HUES48 (cell line): ENCODE data around the gene NRG2.
A peak's percentile ranks its signal among the peaks of the same experiment; 100 is the strongest.

Experiments used
- H3K27ac ChIP-seq: one replicate; pipeline ENCODE4 v1.7.0; 2013; ENCODE audit warnings: low read depth, low read length, inconsistent platforms
- H3K27me3 ChIP-seq: 2 replicates; pipeline ENCODE4 v1.6.1; 2013; ENCODE audit warnings: mild to moderate bottlenecking, low read length; ENCODE audit not compliant: control insufficient read depth, insufficient read depth
- H3K36me3 ChIP-seq: 2 replicates; pipeline ENCODE4 v1.6.1; 2013; ENCODE audit warnings: low read length; ENCODE audit not compliant: control insufficient read depth, insufficient read depth
- H3K4me1 ChIP-seq: 2 replicates; pipeline ENCODE4 v1.6.1; 2013; ENCODE audit warnings: mild to moderate bottlenecking, low read length; ENCODE audit not compliant: control insufficient read depth, insufficient read depth
- H3K4me3 ChIP-seq: 2 replicates; pipeline ENCODE4 v1.5.1; 2013; ENCODE audit warnings: mild to moderate bottlenecking, low read depth, low read length
- H3K9ac ChIP-seq: 2 replicates; pipeline ENCODE4 v1.6.1; 2013; ENCODE audit warnings: mild to moderate bottlenecking, low read depth, low read length, moderate library complexity
- H3K9me3 ChIP-seq: 2 replicates; pipeline ENCODE4 v1.6.1; 2013; ENCODE audit warnings: low read length; ENCODE audit not compliant: control insufficient read depth, insufficient read depth

The NRG2 gene

GRCh38 chr5:139848508-139849100 is 194.5 kb downstream of the NRG2 start:
- H3K27me3 ChIP-seq, result peaks cover 56% of the 10 kb centered on the region
- no peak overlapping the region for H3K27ac ChIP-seq
- H3K9me3 ChIP-seq, result no peaks in the 10 kb centered on the region
- no peaks in the 10 kb centered on the region for H3K36me3 ChIP-seq
- no peak overlapping the region for H3K9ac ChIP-seq
- 0 out of 2 replicates have a peak, but pooled peaks cover 3% of the 10 kb centered on the region for H3K4me1 ChIP-seq
- peak overlapping the region; percentile 62 for H3K4me3 ChIP-seq

- H3K36me3 ChIP-seq, result no peaks in the 10 kb centered on the region
- H3K27ac ChIP-seq, result no peak overlapping the region
- peak overlapping the region; percentile 62 for H3K4me3 ChIP-seq
- H3K27me3 ChIP-seq, result peaks cover 56% of the 10 kb centered on the region
- 0 out of 2 replicates have a peak, but pooled peaks cover 3% of the 10 kb centered on the region for H3K4me1 ChIP-seq
- no peak overlapping the region for H3K9ac ChIP-seq
- H3K9me3 ChIP-seq, result no peaks in the 10 kb centered on the region
These were observed 195.2 kb downstream of the NRG2 start for GRCh38 chr5:139847790-139848507.

GRCh38 chr5:139847091-139847490 is 196.0 kb downstream of the NRG2 start:
- H3K4me1 ChIP-seq, result 0 out of 2 replicates have a peak, but pooled peaks cover 3% of the 10 kb centered on the region
- H3K4me3 ChIP-seq, result no peak overlapping the region
- no peak overlapping the region for H3K9ac ChIP-seq
- peaks cover 56% of the 10 kb centered on the region for H3K27me3 ChIP-seq
- H3K27ac ChIP-seq, result no peak overlapping the region
- no peaks in the 10 kb centered on the region for H3K36me3 ChIP-seq
- H3K9me3 ChIP-seq, result no peaks in the 10 kb centered on the region

GRCh38 chr5:139845846-139846681 is 197.0 kb downstream of the NRG2 start:
- H3K36me3 ChIP-seq, result no peaks in the 10 kb centered on the region
- no peak overlapping the region for H3K27ac ChIP-seq
- H3K4me3 ChIP-seq, result no peak overlapping the region
- no peak overlapping the region for H3K9ac ChIP-seq
- 0 out of 2 replicates have a peak, but pooled peaks cover 3% of the 10 kb centered on the region for H3K4me1 ChIP-seq
- peaks cover 56% of the 10 kb centered on the region for H3K27me3 ChIP-seq
- H3K9me3 ChIP-seq, result no peaks in the 10 kb centered on the region

- no peaks in the 10 kb centered on the region for H3K9me3 ChIP-seq
- H3K9ac ChIP-seq, result no peak overlapping the region
- no peak overlapping the region for H3K4me3 ChIP-seq
- H3K27ac ChIP-seq, result no peak overlapping the region
- no peaks in the 10 kb centered on the region for H3K36me3 ChIP-seq
- H3K4me1 ChIP-seq, result 0 out of 2 replicates have a peak, but pooled peaks cover 3% of the 10 kb centered on the region
- peaks cover 46% of the 10 kb centered on the region for H3K27me3 ChIP-seq
These were observed 198.5 kb downstream of the NRG2 start for GRCh38 chr5:139844472-139845145.

GRCh38 chr5:139843991-139844390 is 199.1 kb downstream of the NRG2 start:
- no peak overlapping the region for H3K9ac ChIP-seq
- no peak overlapping the region for H3K4me3 ChIP-seq
- no peak overlapping the region for H3K27ac ChIP-seq
- H3K9me3 ChIP-seq, result no peaks in the 10 kb centered on the region
- peaks cover 40% of the 10 kb centered on the region for H3K27me3 ChIP-seq
- H3K4me1 ChIP-seq, result 0 out of 2 replicates have a peak, but pooled peaks cover 3% of the 10 kb centered on the region
- no peaks in the 10 kb centered on the region for H3K36me3 ChIP-seq

- Histone ChIP-seq H3K4me1 (no peaks in the 10 kb centered on the region), H3K9me3 (no peaks in the 10 kb centered on the region), H3K4me3 (no peak overlapping the region), H3K27ac (no peak overlapping the region), H3K36me3 (no peaks in the 10 kb centered on the region), H3K9ac (no peak overlapping the region), H3K27me3 (peaks cover 29% of the 10 kb centered on the region)
These were observed 200.8 kb downstream of the NRG2 start for GRCh38 chr5:139842321-139842720.

- H3K27ac ChIP-seq, result no peak overlapping the region
- H3K4me3 ChIP-seq, result no peak overlapping the region
- no peak overlapping the region for H3K9ac ChIP-seq
- H3K9me3 ChIP-seq, result no peaks in the 10 kb centered on the region
- no peaks in the 10 kb centered on the region for H3K4me1 ChIP-seq
- H3K36me3 ChIP-seq, result no peaks in the 10 kb centered on the region
- H3K27me3 ChIP-seq, result peaks cover 21% of the 10 kb centered on the region
These were observed 201.6 kb downstream of the NRG2 start for GRCh38 chr5:139841549-139841948.

GRCh38 chr5:139839918-139840317 is 203.2 kb downstream of the NRG2 start:
- H3K9ac ChIP-seq, result no peak overlapping the region
- no peaks in the 10 kb centered on the region for H3K4me1 ChIP-seq
- no peaks in the 10 kb centered on the region for H3K9me3 ChIP-seq
- H3K36me3 ChIP-seq, result no peaks in the 10 kb centered on the region
- H3K4me3 ChIP-seq, result no peak overlapping the region
- no peak overlapping the region for H3K27ac ChIP-seq
- H3K27me3 ChIP-seq, result peaks cover 5% of the 10 kb centered on the region

- H3K9ac ChIP-seq, result no peak overlapping the region
- H3K4me3 ChIP-seq, result no peak overlapping the region
- H3K4me1 ChIP-seq, result no peaks in the 10 kb centered on the region
- no peaks in the 10 kb centered on the region for H3K27me3 ChIP-seq
- H3K9me3 ChIP-seq, result no peaks in the 10 kb centered on the region
- no peak overlapping the region for H3K27ac ChIP-seq
- no peaks in the 10 kb centered on the region for H3K36me3 ChIP-seq
These were observed 203.8 kb downstream of the NRG2 start for GRCh38 chr5:139839232-139839815.
